HG03354 (cell line): ENCODE results near the gene NR1I2.

Source experiments
- ATAC-seq: cut with Tn5 transposase; IDR thresholded peaks from one replicate; pipeline ENCODE4 v1.9.1; 2021; ENCODE audit warnings: mild to moderate bottlenecking; ENCODE audit not compliant: unreplicated experiment, poor library complexity, severe bottlenecking

NR1I2 gene

DNA sequence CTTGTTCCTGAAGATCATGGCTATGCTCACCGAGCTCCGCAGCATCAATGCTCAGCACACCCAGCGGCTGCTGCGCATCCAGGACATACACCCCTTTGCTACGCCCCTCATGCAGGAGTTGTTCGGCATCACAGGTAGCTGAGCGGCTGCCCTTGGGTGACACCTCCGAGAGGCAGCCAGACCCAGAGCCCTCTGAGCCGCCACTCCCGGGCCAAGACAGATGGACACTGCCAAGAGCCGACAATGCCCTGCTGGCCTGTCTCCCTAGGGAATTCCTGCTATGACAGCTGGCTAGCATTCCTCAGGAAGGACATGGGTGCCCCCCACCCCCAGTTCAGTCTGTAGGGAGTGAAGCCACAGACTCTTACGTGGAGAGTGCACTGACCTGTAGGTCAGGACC is 35.2 kb downstream of the NR1I2 start:
- no peak for ATAC-seq

- no peak for ATAC-seq
Measured at GRCh38 chr3:119817583-119818363, 35.9 kb downstream of the NR1I2 start.

GRCh38 chr3:119818937-119819336 is 37.0 kb downstream of the NR1I2 start:
- no peak for ATAC-seq

DNA sequence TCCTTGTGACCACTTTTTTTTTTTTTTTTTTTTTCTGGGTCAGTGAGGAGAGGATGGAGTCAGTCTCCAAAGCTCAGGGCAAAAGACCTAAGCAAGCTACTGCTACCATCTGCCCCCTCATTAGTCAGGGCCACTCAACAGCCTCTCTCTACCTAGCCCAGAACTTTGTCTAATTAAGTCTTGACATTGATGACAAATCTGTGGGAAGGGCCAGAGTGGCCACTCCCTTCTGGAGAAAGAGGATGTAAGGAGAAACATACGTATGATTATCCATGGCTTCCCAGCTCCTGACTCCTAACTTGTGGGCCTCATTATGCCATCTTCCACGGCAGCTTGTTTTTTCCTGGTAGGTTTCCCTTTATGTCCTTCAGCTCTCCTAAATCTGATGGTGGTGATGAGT is 37.9 kb downstream of the NR1I2 start:
- no peak for ATAC-seq

DNA sequence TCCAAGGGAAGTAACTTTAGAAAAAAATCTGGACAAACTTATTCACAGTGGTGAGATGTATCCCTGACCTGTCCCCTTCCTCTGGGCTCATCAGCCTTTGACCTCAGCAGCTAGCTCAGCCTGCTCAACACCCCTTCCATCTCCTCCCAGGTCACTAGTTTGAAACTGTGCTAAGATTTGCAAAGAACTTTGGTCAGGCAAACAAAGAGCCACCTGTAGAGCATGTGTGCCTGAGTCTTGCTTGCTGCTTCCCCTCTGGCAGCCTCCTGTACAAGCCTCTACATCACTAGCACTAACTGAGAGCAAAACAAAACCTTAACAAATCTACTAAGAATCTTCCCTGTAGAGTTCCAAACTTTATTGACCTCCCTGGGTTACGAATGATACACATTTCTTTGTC is 43.9 kb downstream of the NR1I2 start:
- ATAC-seq, result no peak

GRCh38 chr3:119826711-119827608 is 45.1 kb downstream of the NR1I2 start:
- ATAC-seq, result no peak

- ATAC-seq, result no peak
Measured at GRCh38 chr3:119829420-119829819, 47.5 kb downstream of the NR1I2 start.

- ATAC-seq, result no peak
Measured at GRCh38 chr3:119831022-119831421, 49.1 kb downstream of the NR1I2 start.

GRCh38 chr3:119831941-119832371 is 50.1 kb downstream of the NR1I2 start:
- no peak for ATAC-seq

DNA sequence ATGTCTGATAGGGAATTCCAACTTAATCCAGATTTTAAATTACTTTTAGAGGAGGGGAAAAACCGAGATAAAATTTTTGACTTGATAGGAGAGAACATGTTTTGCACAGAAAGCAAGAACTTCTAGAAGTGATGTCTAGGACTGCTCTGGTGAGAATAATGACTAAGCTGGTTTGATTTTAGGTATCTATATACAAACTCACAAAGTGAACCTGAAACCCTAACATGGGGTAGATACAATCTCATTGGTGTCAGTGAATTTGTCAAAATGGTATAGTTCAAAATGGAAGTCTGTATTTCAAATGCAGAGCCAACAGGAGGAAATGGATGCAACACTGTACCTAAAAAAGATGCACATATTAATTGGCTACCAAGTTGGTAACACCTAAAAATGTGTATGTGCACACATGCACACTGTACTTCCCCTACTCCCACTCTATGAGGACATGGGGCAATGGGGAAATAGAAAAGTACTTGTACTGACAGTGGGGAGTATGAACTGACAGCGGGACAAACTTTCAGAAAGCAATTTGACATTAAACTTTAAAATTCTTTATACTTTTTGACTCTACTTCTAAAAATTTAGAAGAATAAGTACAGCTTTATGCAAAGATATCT is 53.0 kb downstream of the NR1I2 start:
- ATAC-seq, result no peak

GRCh38 chr3:119835556-119835955 is 53.7 kb downstream of the NR1I2 start:
- no peak for ATAC-seq

DNA sequence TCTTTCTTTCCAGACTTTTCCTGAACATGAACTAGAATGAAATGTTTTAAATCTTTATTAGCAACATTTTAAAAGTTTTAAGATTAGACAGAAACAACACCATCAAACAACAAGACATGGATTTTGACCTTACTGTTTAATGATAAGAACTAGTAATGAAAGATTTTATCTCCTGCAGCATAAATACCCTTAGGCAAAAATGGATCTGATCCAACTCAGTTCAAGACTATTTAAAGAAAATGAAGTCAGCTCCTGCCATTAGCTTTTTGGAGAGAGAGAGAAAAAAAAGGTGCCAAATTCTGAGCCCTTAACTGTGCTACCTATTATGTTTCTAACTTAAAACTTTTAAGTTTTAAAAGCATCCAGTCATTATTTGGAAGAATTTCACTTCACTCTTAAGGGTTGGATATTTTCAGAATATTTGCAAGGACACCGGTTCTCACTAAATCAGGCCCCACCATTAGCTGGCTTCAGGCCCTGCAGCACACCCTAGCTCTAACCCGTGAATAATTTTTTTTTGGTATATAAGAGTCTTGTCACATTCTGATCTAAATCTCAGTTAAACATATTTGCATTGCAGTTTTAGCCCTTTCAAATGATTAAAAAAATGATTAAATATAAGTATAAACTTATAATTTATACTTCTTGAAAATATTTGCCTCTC is 60.0 kb downstream of the NR1I2 start:
- no peak for ATAC-seq

- ATAC-seq, result no peak
Measured at GRCh38 chr3:119849126-119849525, 67.2 kb downstream of the NR1I2 start.

DNA sequence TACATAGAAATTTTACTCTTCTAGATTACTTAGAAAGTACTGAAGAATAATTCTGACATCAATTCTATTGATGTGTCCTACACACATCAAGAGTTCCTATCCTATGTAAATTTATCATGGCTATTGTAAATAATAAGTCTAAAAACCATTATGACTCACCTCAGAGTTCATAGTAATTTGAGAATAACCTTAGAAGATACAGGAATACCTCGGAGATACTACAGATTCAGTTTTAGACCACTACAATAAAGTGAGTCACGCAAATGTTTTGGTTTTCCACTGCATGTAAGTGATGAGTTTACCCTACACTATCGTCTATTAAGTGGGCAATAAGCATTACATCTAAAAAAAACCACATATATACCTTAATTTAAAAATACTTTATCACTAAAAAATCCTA is 74.8 kb downstream of the NR1I2 start:
- ATAC-seq, result no peak

GRCh38 chr3:119858957-119859356 is 77.1 kb downstream of the NR1I2 start:
- ATAC-seq, result no peak

- no peak for ATAC-seq
Measured at GRCh38 chr3:119859728-119860127, 77.8 kb downstream of the NR1I2 start.

DNA sequence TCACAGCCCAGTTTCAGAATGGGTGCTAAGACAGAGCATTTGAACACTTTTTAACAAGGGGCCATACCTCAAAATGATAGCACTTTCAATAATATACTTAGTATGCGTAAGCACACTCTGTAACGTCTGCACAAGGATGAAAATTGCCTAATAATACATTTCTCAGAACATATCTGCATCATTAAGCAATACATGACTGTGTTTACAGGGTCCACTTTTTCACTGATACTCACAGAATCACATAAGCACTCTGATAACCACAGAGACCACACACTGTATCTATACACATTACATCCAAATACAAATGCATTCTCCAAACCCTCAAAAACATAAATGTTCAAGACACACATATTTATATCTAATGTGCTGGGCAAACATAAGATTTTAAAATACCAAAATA is 79.8 kb downstream of the NR1I2 start:
- no peak for ATAC-seq

DNA sequence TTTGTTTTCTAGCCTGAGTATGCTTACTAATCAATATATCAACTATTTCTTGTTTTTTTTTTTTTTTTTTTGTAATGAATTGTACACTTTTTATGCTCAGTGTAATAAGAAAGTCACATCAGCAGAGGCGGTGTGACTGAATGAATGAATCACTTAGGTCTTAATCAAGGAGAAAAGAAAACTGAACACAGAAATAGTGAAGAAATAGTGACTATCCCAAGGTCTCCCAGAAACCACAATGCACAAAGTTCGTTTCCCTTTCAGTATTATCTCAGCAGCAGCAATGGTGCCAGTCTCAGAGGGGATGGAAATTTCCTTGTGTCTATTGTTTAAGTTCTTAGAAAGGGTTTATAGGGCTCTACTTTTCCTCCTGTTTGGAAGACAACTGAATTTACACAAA is 80.7 kb downstream of the NR1I2 start:
- no peak for ATAC-seq

DNA sequence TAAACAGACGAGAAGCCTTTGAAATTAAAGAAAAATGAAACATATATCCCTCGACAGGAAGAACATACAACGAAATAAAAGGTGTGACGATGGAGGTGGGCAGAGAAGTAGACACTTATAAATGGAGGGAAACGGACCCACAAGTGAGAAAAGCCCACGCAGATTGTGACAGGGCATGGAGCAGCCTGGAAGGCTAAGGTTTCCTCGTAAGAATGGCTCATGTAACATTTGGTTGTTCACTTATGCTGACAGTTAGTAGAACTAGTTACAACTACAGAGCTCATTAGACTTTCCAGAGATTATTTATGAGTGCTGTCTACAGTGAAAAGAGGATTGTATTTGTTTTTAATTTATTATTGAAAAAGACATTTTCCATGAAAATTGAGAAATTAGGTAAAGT is 82.6 kb downstream of the NR1I2 start:
- ATAC-seq, result no peak
